Measurements from ENCODE around the gene CACNA2D3.

The CACNA2D3 gene

GRCh38 chr3:54127499-54128056 is 5.2 kb downstream of the CACNA2D3 start:
- no peak for DNase-seq (ENCODE audit: low read depth in 2 of 2)

GRCh38 chr3:54131026-54131605 is 8.8 kb downstream of the CACNA2D3 start:
- no peak for DNase-seq (ENCODE audit: low read depth in 2 of 2)

GRCh38 chr3:54131890-54132289 is 9.5 kb downstream of the CACNA2D3 start:
- no peak for DNase-seq (ENCODE audit: low read depth in 2 of 2)

GRCh38 chr3:54132685-54133084 is 10.3 kb downstream of the CACNA2D3 start:
- DNase-seq (ENCODE audit: low read depth in 2 of 2), result no peak

- DNase-seq (ENCODE audit: low read depth in 2 of 2), result no peak
Measured at GRCh38 chr3:54133196-54133595, 10.8 kb downstream of the CACNA2D3 start.

GRCh38 chr3:54134155-54134554 is 11.8 kb downstream of the CACNA2D3 start:
- no peak for DNase-seq (ENCODE audit: low read depth in 2 of 2)

- no peak for DNase-seq (ENCODE audit: low read depth in 2 of 2)
Measured at GRCh38 chr3:54134713-54135112, 12.4 kb downstream of the CACNA2D3 start.

GRCh38 chr3:54137311-54137710 is 15.0 kb downstream of the CACNA2D3 start:
- no peak for DNase-seq (ENCODE audit: low read depth in 2 of 2)

GRCh38 chr3:54138937-54139547 is 16.7 kb downstream of the CACNA2D3 start:
- no peak for DNase-seq (ENCODE audit: low read depth in 2 of 2)

GRCh38 chr3:54139630-54140029 is 17.3 kb downstream of the CACNA2D3 start:
- DNase-seq (ENCODE audit: low read depth in 2 of 2), result no peak

GRCh38 chr3:54144284-54144683 is 21.9 kb downstream of the CACNA2D3 start:
- no peak for DNase-seq (ENCODE audit: low read depth in 2 of 2)

GRCh38 chr3:54146506-54147239 is 24.3 kb downstream of the CACNA2D3 start:
- no peak for DNase-seq (ENCODE audit: low read depth in 2 of 2)

GRCh38 chr3:54150864-54151467 is 28.6 kb downstream of the CACNA2D3 start:
- DNase-seq (ENCODE audit: low read depth in 2 of 2), result no peak

- DNase-seq (ENCODE audit: low read depth in 2 of 2), result no peak
Measured at GRCh38 chr3:54153477-54153876, 31.1 kb downstream of the CACNA2D3 start.

- no peak for DNase-seq (ENCODE audit: low read depth in 2 of 2)
Measured at GRCh38 chr3:54157860-54158259, 35.5 kb downstream of the CACNA2D3 start.

GRCh38 chr3:54159917-54160316 is 37.6 kb downstream of the CACNA2D3 start:
- no peak for DNase-seq (ENCODE audit: low read depth in 2 of 2)

- no peak for DNase-seq (ENCODE audit: low read depth in 2 of 2)
Measured at GRCh38 chr3:54163441-54163840, 41.1 kb downstream of the CACNA2D3 start.

GRCh38 chr3:54164192-54164975 is 42.0 kb downstream of the CACNA2D3 start:
- no peak for DNase-seq (ENCODE audit: low read depth in 2 of 2)

GRCh38 chr3:54165865-54166264 is 43.5 kb downstream of the CACNA2D3 start:
- DNase-seq (ENCODE audit: low read depth in 2 of 2), result no peak

- DNase-seq (ENCODE audit: low read depth in 2 of 2), result no peak
Measured at GRCh38 chr3:54167999-54168398, 45.6 kb downstream of the CACNA2D3 start.

GRCh38 chr3:54168451-54168850 is 46.1 kb downstream of the CACNA2D3 start:
- no peak for DNase-seq (ENCODE audit: low read depth in 2 of 2)

- no peak for DNase-seq (ENCODE audit: low read depth in 2 of 2)
Measured at GRCh38 chr3:54169524-54169923, 47.2 kb downstream of the CACNA2D3 start.
